Vagina (tissue), 2 donors: ENCODE measurements around the gene CAB39L. TPM values are rescaled to one million over a fixed set of nuclear protein-coding genes. Genes with fewer than 3 reads are reported as not detected.

Experiments
- DNase-seq, 2 donors: peaks; one replicate each; pipeline ENCODE4 v3.0.0-alpha.2; 2017; ENCODE audit errors: extremely low spot score in 2 of 2
- H3K27ac ChIP-seq: fragments of 200-600 bp; sonication (generic); one replicate; pipeline ENCODE4 v1.5.1; 2019
- H3K27me3 ChIP-seq: fragments of 200-600 bp; sonication (generic); one replicate; pipeline ENCODE4 v1.5.1; 2019
- H3K36me3 ChIP-seq, 2 donors: fragments of 200-600 bp; sonication (generic); one replicate each; pipeline ENCODE4 v1.5.1; 2017 to 2019
- H3K4me1 ChIP-seq: fragments of 200-600 bp; sonication (generic); one replicate; pipeline ENCODE4 v1.5.1; 2019
- H3K4me3 ChIP-seq, 2 donors: fragments of 200-600 bp; sonication (generic); 1 replicate in 1 of 2; 2 replicates in 1 of 2; pipeline ENCODE4 v1.5.1; 2016 to 2019
- H3K9me3 ChIP-seq: fragments of 200-600 bp; sonication (generic); one replicate; pipeline ENCODE4 v1.5.1; 2019
- POLR2A ChIP-seq, 2 donors: fragments of 450-650 bp; IDR thresholded peaks; one replicate each; pipeline ENCODE4 v1.6.1; 2017; ENCODE audit warnings: antibody characterized with exemption in 2 of 2, mild to moderate bottlenecking in 2 of 2, moderate library complexity in 2 of 2
- POLR2AphosphoS5 ChIP-seq, 2 donors: sonication (generic); formaldehyde crosslinking; IDR thresholded peaks; one replicate each; pipeline ENCODE4 v1.9.0; 2017; ENCODE audit warnings: antibody characterized with exemption in 2 of 2, mild to moderate bottlenecking in 2 of 2, low read depth in 1 of 2; ENCODE audit not compliant: insufficient read depth in 1 of 2
- intact Hi-C: fragments of 100-400 bp; cut with DNase I; formaldehyde crosslinking; loops from one replicate; pipeline ENCODE4 v1.15.1; 2023
- total RNA-seq: library from RNA; depleted of rRNA; stranded (reverse); fragments of >200 nt; gene quantifications from one replicate; pipeline ENCODE4 v1.2.3, GENCODE V29; 2016
- TF ChIP-seq, protein P1 (sequence below), 3 experiments: fragments of 450-650 bp in 2 of 3; fragments of 200-600 bp in 1 of 3; sonication (generic) in 1 of 3; IDR thresholded peaks; one replicate each; pipeline ENCODE4 v1.5.1; 2017 to 2019; ENCODE audit warnings: antibody characterized with exemption in 3 of 3, mild to moderate bottlenecking in 2 of 3, moderate library complexity in 2 of 3

Gene CAB39L
- total RNA-seq, 1 donor from 2014 or later, result 31.7 TPM

DNA sequence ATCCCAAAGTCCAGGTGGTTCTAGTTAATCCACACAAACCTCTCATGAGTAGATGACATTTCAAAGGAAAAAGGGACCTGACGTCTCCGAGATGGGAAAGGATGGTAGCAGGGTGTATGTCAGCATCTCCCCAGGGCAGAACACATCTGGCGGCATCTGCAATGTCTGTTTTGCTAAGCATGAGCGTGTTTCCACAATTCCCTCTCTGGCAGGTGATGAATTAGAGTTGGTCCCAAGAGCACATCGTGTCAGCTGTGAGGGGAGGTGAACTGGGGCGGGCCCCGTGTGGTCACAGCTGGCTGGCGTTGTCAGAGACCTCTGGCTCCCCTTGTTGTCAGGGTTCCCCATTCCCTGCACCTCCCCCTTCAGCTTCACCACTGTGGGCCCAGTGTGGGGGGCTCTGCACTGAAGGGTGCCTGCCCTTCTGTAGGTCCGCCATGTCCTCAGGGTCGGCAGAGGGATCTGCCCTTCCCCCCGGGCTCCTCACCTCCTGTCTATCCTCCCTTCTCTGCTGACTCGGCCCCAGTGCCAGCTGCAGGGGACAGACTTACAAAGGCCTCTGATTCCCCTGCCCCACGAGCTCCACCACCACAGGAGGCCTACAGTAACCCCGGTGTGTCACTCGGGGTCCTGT, 138.0 kb downstream of the CAB39L start:
- DNase-seq, result peak in 1 of 2 donors; percentile 84
- no peaks in the 10 kb centered on the region for H3K36me3 ChIP-seq
- H3K4me1 ChIP-seq, result peaks cover 55% of the 10 kb centered on the region
- intact Hi-C loops, result no loop called here
- peak overlapping the region; percentile 82 for H3K27ac ChIP-seq
- H3K4me3 ChIP-seq, result no peak overlapping the region
- H3K9me3 ChIP-seq, result no peaks in the 10 kb centered on the region
- no peaks in the 10 kb centered on the region for H3K27me3 ChIP-seq
- TF ChIP-seq, protein P1, sequence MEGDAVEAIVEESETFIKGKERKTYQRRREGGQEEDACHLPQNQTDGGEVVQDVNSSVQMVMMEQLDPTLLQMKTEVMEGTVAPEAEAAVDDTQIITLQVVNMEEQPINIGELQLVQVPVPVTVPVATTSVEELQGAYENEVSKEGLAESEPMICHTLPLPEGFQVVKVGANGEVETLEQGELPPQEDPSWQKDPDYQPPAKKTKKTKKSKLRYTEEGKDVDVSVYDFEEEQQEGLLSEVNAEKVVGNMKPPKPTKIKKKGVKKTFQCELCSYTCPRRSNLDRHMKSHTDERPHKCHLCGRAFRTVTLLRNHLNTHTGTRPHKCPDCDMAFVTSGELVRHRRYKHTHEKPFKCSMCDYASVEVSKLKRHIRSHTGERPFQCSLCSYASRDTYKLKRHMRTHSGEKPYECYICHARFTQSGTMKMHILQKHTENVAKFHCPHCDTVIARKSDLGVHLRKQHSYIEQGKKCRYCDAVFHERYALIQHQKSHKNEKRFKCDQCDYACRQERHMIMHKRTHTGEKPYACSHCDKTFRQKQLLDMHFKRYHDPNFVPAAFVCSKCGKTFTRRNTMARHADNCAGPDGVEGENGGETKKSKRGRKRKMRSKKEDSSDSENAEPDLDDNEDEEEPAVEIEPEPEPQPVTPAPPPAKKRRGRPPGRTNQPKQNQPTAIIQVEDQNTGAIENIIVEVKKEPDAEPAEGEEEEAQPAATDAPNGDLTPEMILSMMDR (IDR thresholded peaks at IDR 0.05), result no peak
- TF ChIP-seq POLR2A (IDR thresholded peaks at IDR 0.05) (no peak), POLR2AphosphoS5 (IDR thresholded peaks at IDR 0.05; ENCODE audit: insufficient read depth in 1 of 2, low read depth in 1 of 2) (no peak)

DNA sequence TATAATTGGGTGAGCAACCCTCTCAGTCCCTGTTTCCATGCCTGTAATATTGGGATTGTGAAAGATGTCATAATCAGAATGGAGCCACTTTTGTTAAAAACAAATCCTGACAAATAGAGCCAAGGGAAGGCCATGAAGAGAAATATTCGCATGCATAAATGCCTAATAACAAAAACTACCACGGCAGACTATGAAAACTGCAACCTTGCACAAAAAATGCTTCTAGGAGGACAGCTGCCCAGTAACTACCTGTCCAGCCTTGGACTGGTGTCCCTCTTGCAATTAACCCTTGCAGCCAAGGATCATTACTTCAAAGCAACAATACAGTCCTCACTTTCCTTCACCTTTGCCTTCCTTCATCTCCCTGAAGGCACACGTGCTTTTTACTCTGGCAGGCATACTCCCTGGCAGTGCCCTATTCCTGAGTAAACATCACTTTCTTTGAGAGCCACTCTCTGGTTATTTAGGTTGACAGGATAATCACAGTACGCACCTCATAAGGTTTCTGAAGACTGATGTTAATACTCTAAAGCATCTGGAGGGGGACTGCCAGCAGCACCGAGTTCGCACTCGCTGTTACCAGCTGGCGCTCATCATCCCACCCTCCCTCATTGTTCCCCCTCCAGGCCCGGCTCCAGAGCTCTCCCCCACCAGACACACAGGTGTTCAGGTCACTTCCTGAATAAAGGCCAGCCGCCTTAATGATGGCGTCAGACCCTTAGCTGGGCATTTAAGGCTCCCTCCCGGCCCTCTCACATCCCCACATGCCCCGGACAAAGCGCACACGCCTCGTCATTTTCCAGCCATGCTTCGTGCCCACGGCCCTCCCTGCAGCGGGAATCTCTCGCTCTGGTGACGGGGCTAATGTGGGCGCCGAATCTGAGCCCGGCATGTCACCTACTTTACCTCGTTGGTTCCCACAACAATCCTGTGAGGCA, 138.8 kb downstream of the CAB39L start:
- Histone ChIP-seq H3K4me1 (peaks cover 58% of the 10 kb centered on the region), H3K27ac (peak overlapping the region; percentile 82), H3K36me3 (no peaks in the 10 kb centered on the region), H3K27me3 (no peaks in the 10 kb centered on the region), H3K9me3 (no peaks in the 10 kb centered on the region), H3K4me3 (no peak overlapping the region)
- no peak for TF ChIP-seq POLR2A (IDR thresholded peaks at IDR 0.05)
- peak in 1 of 2 donors; percentile 84 for DNase-seq
- intact Hi-C loops, result loop anchor here (5.0 kb wide), 1 partner anchor 297 kb away; no protein-coding TSS in a partner anchor

DNA sequence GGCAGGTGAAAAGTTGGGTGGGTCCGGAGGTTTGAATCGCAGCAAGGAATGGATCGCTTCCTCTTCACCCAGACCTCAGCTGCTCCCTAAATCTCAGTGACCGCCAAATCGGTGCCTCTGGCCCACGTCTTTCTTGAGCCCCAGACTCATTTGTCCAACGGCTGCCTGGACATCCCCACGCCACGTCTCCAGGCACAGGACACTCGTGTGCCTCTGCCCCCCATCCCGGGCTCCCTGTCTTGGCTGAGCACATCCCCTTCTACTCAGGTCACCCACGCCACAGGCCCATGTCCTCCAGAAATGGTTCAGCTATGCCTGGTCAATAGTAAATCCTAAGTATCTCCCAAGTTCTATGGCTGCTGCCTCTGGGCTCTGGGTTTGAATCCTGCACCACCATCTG, 139.5 kb downstream of the CAB39L start:
- TF ChIP-seq, protein P1 (IDR thresholded peaks at IDR 0.05), result no peak
- TF ChIP-seq POLR2A (IDR thresholded peaks at IDR 0.05) (no peak), POLR2AphosphoS5 (IDR thresholded peaks at IDR 0.05; ENCODE audit: insufficient read depth in 1 of 2, low read depth in 1 of 2) (no peak)
- Histone ChIP-seq H3K27ac (peak overlapping the region; percentile 4), H3K27me3 (no peaks in the 10 kb centered on the region), H3K4me3 (no peak overlapping the region), H3K9me3 (no peaks in the 10 kb centered on the region), H3K36me3 (no peaks in the 10 kb centered on the region), H3K4me1 (peaks cover 52% of the 10 kb centered on the region)
- DNase-seq, result peak in 1 of 2 donors; percentile 79
- intact Hi-C loops, result loop anchor here (5.0 kb wide), 1 partner anchor 298 kb away; no protein-coding TSS in a partner anchor

DNA sequence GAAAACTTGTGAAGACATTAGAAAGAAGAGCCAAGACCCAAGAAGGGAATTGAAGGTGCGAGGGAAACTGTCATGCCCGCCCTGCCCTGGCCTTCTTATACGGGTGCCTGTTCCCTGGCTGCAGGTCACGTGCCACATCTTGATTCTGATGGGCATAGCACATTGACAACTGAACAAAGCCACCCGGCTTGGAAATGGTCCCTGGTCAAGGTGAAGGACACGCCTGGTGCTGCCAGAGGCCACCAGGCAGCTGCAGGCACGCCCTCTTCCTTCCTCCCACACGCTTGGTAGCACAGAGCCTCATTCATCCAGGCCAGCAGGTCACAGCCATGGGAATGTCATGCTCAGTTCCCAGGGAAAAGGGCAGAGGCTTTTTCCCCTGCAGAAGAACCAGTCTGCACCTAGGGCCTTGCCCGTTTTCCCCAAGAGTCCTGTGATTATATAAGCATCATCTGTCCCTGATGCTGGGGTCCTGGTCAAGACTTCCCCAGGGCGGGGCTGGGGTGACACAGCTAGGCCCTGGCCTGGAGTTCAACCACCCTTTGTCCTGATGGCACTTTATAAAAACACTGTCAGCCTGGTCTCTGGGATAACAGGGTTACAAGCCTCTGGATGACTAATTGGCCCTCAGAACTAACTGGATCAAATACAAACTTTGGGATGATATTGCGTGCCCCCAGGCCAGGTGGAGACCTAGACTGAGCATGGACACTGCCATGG, 140.2 kb downstream of the CAB39L start:
- Histone ChIP-seq H3K4me3 (no peak overlapping the region), H3K4me1 (peaks cover 45% of the 10 kb centered on the region), H3K27ac (peak overlapping the region; percentile 21), H3K27me3 (no peaks in the 10 kb centered on the region), H3K9me3 (no peaks in the 10 kb centered on the region), H3K36me3 (no peaks in the 10 kb centered on the region)
- TF ChIP-seq POLR2A (IDR thresholded peaks at IDR 0.05) (no peak), POLR2AphosphoS5 (IDR thresholded peaks at IDR 0.05; ENCODE audit: insufficient read depth in 1 of 2, low read depth in 1 of 2) (peak; percentile 7 to 32)
- intact Hi-C loops, result loop anchor here (5.0 kb wide), 1 partner anchor 299 kb away; no protein-coding TSS in a partner anchor
- DNase-seq, result peak in 1 of 2 donors; percentile 85

DNA sequence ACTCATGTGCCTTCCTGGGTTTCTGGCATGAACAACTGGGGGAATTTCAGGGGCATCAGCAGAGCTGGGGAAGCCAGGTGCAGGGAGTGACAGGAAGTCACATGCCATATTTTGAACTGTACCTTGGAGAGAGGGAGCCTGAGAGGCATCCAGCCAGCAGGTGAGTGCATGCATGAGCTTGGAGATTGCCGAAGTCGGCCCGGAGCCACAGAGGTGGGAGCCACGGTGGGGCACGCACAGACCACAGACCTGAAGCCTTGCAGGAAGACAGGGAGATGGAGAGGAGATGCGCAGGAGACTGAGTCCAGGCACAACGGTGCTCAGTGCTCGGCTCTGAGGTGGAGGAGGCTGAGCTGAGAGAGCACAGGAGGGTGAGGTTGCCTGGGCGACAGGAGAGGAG, 141.0 kb downstream of the CAB39L start:
- H3K4me3 ChIP-seq, result no peak overlapping the region
- no peak overlapping the region for H3K27ac ChIP-seq
- H3K4me1 ChIP-seq, result peaks cover 39% of the 10 kb centered on the region
- intact Hi-C loops, result loop anchor here (5.0 kb wide), 1 partner anchor 299 kb away; no protein-coding TSS in a partner anchor
- DNase-seq, result peak in 1 of 2 donors; percentile 87
- no peaks in the 10 kb centered on the region for H3K9me3 ChIP-seq
- H3K36me3 ChIP-seq, result no peaks in the 10 kb centered on the region
- H3K27me3 ChIP-seq, result no peaks in the 10 kb centered on the region
- no peak for TF ChIP-seq POLR2A (IDR thresholded peaks at IDR 0.05)
- no peak for TF ChIP-seq POLR2AphosphoS5 (IDR thresholded peaks at IDR 0.05; ENCODE audit: insufficient read depth in 1 of 2, low read depth in 1 of 2)
- TF ChIP-seq, protein P1 (IDR thresholded peaks at IDR 0.05), result no peak
